HG03045 (cell line): ENCODE data around the gene DCLK1.
"Not testable (repeated sequence)": the region's sequence is repeated elsewhere in the genome, so short reads cannot be mapped to it uniquely, and the experiment has no call there.

Source experiments
- ATAC-seq: cut with Tn5 transposase; IDR thresholded peaks from one replicate; pipeline ENCODE4 v1.9.1; 2021; ENCODE audit warnings: mild to moderate bottlenecking, moderate library complexity; ENCODE audit not compliant: unreplicated experiment

Gene DCLK1

DNA sequence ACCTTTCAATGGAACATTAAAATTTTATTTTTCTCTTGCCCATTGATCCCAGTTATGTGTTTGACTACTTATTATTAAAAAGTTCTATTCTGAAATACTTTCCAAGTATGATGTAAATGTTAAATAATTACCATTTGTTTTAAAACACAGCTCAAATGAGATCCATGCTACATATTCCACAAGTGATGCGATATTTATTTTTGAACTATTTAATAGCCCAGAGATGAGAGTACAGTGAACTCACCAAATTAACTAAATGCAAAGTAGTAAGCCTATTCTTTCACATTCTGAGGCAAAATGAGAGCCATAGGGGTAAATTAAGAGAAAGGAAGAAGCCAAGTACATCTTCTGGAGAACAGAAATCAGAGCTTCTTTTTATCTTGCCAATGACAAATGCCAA lies 1.2 kb upstream of the DCLK1 start:
- ATAC-seq, result no peak

DNA sequence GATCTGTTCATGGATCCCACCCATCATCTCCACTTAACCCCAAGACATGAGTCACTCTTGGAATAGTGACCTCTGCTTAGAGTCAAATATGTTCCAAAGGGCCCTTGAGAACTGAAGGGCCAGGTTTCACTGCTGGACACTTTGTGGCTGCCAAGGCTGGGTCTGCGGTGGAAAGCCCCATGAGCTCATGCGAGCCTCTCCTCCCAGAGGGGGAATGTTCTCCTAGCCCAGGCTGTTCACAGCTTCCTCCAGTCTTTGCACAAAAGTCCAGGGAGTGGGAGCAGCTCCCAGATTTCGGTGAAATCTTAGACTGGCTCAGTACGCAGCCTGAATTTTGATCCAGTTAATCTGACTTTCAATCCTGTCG lies 732 bp upstream of the DCLK1 start:
- ATAC-seq, result no peak

DNA sequence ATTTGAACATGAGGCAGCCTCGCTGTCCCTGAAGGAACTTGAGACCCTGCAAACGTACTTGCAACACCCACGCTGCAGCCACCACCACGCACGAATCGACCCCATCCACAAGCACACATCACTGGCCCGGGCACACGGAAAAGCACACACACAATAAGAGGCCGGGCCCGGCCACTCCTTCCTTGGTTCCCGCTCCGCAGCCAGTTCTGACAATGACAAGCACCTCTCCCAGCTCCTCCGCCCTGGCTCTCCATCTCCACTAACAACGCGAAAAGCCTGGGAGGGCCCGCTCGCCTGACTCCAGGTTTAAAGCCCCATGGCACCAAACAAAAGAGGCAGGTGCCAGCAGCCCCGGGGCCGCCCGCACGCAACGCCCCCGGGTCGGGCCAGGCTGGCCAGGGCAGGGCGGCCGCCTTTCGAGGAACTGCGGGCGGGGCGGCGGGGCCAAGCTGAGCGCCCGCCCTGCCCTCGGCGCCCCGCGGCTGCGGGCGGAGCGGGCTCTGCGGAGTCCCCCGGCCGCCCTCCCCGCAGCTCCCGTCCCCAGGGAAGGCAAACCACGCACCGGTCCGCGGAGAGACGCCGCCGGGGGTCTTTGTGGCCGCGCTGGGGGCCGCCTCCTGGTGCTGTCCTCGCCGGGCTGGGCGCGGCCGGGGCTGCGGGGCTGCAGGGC lies 495 bp downstream of the DCLK1 start:
- no peak for ATAC-seq

DNA sequence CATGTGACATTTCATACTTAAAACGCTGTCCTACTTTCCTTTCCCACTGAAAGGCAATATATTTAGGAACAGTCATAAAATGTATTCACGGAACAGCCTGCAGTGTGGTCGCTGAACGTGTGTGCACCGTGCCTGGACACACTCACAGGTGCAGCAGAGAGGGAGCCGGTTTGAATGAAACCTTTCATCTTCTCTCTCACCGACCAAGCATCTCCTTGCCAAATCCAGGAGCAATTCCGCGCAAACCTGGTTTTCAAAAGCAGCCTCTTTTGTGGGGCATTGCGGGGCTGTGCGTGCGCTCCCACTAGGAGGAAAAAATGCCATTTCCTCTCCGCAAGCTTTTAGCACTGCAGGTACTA lies 1.0 kb downstream of the DCLK1 start:
- ATAC-seq, result no peak

DNA sequence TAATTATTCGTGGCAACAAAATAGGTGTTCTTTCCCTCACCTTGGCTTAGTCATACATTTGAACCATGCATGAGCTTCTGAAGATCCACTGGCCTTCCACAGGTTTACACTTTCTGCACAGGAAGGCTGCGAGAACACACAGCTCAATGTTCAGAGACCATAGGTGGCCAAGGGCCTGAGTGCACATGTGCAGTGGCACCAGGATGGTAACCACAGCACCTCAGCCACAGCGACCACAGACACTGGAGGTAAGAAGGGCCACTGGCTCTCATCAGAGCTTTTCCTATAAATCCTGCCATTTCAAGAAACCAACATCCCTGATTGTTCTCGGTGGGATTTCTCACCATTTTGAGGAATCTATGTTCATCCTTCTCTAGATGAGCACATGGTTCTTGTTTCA lies 1.6 kb downstream of the DCLK1 start:
- no peak for ATAC-seq

DNA sequence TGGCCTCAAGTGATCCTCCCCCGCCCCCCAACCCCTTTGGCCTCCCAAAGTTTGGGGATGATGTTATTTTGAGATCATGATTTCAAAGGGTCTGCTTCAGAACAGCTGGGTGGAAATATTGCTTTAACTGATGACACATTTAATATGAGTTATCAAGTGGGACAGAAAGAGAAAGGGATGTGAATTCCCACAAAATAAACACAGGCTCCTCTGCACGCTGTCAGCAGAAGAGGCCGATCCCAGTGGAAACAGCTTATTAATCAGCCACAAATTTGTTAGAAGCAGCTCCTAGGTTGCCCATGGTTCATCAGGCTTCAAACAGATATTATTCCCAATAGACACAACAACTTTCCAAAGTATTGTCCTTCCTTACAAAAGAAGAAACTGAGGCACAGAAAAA lies 4.7 kb downstream of the DCLK1 start:
- no peak for ATAC-seq

DNA sequence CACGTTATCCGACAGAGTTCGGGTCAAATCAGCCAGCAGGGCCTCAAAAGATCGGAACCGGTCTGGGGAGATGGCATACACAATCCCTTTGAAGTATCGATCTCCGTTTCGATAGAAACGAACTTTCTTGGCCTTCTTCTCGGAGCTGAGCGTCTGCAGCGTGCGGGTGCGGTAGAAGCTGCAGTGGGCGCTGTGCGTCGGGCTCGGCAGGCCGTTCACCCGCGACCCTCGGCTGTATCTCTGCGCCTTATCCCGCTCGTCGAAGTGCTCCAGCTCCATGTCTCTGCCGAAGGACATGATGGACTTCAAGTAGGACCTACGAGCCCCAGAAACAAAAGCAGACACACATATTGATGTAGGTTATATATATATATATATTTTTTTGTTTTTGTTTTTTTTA lies 5.3 kb downstream of the DCLK1 start:
- ATAC-seq, result no peak

DNA sequence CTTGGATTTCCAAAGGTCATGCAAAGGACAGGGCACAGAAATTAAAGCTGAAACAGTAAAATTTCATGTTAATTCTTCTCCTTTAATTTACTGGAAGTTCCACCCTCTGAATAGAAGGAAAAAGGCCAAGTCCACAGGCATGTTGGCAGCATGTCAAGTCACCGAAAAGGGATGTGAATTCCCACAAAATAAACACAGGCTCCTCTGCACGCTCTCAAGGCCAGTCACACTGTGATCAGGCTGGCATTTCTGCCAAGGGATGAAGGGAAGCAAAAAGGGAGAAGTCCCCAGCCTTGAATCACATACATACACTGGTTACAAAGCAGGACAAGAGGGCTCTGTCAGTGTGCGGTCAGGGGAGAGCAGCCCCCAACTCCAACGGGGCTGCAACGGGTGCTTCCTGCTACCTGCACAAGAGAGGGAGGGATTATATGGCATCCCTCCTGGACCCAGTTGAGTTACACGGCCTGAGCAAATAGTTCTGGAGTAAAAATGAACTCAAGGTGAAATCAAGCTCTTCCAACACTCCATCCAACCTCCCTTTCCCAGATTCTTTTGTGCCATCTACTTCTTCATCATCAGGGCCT lies 6.9 kb downstream of the DCLK1 start:
- no peak for ATAC-seq

DNA sequence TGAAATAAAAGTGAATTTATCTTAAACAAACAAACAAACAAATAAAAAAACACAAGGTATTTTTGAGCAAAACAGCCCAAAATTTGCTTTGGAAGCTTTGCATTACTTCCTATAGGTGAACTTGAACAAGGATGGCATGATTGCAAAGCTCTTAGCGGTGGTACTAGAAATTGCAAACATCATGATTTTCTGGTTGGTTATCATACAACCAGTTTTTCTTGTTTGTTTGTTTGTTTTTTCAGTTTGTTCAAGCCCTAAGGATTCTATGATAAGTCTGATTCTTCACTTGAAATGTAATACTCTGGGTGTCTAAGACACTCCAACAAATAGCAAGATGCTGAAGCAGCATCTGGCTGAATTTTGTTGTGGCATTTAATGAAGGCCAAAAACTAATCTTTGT lies 15.9 kb downstream of the DCLK1 start:
- ATAC-seq, result no peak

DNA sequence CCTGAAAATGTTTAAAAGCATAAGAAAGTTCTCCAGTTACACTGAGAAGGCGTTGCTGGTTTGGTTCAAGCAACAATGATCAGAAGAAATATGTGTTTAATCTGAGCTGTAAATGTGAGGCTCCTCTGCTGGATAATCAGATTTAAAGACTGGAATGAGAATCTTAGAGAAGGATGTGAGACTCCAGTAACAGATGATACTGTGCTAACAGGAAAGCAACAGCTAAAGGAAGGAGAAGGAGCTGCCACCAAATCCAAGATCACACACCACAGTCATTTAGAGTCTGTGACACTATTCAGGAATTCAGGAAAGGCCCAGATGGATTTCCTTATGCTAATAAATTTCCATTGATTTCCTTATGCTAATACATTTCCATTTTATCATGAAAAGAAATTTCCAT lies 16.9 kb downstream of the DCLK1 start:
- no peak for ATAC-seq

DNA sequence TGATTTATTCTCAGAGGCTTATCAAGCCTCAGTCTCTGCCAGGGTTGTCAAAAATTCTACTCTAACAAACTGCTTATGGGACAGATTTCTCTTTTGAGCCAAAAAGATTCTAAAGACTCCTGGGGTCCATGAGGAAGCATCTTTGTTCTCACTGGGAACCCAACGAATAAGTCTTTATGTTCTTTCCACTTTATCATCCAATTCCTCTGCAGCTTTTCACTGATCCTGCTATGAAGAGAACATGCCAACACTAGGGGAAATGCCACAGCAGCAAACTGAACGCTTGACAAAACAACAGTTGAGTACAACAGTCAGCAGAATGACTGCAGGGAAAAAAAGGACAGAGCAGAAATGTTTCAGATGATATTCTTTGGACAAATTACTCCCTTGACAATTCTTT lies 22.2 kb downstream of the DCLK1 start:
- no peak for ATAC-seq

DNA sequence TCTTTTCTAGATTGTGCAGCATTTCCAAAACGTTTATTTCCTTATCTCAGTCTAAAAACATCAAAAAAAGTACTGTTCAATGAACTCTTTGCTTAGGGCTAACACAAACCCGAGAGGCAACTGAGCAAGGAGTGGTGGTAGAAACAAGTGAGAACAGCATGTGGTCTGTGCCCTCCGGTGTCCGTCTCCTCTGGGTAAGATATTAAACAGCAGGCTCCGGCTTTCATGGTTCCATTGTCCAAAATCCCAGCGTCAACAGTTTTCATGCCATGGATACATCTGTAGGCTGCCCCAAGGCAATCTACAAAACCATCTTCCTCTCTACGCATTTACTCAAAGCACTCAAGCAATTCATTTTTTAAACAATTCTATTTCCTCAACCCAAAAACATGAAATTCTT lies 22.8 kb downstream of the DCLK1 start:
- ATAC-seq, result no peak

DNA sequence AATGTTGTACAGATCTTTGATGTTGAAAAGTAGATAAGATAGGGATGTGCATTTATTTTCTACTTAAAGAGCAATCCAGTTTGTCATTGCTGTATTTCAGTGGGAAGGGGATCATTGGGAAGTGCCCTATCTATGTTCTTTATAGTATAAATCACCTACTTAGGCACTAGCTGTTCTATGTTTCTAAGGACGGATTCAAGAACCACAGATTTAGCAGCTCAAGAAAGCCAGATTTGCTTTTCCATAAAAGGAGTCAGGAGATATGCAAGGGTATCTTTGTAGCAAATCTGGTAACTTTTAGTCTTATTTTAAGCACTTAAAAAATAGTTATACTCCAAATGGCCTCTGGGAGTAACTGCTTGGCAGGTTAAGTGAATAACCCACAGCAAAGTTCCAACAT lies 23.7 kb downstream of the DCLK1 start:
- ATAC-seq, result no peak

DNA sequence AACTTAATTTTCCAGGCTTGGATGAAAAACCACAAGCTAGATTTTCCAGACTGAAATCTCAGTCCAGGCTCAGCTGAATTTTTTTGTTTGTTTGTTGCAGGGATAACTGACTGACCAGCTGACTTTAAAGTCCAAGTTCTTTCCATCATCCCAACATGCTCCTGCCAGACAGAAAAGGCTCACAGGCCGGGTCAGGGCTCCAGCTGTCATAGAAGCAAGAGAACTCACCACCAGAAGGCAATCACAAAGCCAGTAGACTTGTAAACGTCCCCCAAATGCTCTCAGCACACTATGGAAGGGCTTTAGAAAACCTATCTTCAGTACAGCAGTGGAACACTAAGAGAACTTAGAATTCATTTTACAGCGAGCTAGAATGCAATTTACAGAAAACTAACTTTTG lies 25.5 kb downstream of the DCLK1 start:
- ATAC-seq, result no peak

DNA sequence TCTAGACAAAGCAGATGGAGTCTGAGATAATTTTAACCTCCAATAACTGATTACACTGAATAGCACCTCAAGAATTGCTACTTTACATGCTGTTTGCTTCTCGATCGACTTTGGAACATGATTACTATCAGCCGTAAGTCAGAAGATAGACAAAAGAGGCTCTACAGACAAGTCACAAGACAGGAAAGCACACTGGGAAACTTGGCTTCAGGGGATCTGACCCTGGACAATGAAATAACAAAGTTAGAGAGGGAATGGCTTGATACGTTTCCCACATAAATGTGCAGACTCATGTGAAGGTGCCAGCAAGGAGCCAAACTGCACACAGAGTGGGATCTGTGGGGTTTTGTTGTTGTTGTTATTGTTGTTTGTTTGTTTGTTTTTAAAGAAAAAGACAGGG lies 28.5 kb downstream of the DCLK1 start:
- ATAC-seq, result no peak

DNA sequence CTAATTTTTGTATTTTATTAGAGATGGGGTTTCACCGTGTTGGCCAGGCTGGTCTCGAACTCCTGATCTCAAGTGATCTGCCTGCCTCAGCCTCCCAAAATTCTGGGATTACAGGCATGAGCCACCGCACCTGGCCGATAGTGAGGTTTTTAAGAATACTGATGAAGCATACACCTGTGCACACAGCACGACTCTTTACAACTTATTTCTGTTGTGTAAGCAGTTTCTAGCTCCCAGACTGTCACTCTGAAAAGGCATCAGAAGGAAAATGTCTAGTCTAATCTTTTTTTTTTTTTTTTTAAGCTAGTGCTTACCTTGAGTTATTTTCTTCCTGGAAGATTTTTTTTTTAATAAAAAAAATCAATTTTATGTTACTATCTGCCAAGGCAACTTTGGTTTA lies 29.3 kb downstream of the DCLK1 start:
- ATAC-seq, result not testable (repeated sequence)

DNA sequence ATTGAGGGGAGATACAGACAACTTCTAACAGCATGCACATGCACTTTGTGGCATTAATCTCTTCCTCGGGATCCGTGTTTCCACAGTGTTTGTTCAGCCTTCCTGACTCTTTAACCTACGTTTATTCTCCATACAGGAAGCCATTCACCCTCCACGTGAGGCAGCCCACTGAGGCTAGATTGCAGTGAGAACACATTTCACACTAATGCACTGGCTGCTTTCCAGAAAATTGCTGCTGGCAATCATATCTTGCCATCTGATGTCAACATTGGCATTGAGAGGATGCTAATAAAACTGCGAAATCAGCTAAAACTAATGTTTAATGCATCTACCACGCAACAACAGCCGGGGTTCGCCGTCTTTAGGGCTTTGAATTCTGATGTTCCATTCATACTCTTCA lies 30.0 kb downstream of the DCLK1 start:
- ATAC-seq, result no peak

DNA sequence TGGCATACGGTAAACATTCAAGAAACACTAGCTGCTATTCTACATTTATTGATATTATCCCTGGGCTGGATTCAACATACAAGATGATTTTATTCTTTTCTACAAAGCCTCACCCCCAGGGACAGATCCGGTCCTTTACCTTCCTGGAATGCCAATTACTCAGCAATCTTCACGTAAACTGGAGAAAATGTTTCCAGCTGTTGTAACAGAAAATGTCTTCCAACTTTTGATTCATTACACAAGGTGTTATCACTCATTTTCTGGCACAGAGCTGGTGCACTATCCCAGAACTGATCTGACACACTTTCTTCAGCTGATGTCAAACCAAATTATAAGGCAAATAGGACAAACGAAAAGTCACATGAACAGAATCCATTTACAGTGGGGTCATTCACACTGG lies 33.1 kb downstream of the DCLK1 start:
- no peak for ATAC-seq

DNA sequence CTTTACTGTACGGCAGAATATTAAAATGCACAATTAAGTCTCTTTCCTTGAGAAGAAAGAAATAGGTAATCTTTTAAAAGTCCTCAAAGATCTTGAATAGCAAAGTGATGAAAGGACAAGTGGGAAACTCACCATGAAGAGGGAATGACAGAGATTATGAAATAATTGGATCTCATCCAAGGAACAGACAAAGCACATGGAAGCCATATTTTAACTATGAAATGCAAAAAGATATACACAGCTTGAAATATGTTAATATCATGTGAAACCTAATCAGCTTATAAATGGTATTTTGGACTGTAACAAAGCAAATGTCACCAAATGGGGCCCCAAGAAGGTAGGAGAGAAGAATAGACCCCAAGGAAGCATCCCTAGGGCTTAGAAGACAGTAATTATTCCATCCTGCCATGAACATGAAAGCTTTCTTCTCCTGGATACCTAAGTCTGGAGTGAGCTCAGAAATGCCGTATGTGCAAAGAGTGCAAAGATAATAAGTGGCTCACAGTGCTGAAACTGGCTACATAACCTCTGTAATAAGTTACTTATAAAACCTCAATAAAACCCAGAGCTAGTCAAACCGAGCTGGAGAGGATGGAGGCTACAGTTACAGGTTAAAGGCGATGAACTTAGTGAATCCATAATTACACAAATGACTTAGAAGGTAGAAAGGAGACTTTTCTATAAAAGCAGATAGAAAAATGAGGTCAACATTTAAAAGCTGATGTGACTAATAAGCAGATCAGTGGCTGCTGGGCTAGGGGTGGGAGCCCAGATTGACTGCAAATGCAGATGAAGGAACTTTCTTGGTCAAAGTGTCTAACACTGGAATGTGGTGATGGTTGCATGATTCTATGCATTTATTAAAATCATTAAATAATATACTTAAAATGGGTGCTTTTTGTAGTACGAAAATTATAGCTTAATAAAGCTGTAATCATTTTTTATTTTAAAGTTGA lies 34.4 kb downstream of the DCLK1 start:
- no peak for ATAC-seq

DNA sequence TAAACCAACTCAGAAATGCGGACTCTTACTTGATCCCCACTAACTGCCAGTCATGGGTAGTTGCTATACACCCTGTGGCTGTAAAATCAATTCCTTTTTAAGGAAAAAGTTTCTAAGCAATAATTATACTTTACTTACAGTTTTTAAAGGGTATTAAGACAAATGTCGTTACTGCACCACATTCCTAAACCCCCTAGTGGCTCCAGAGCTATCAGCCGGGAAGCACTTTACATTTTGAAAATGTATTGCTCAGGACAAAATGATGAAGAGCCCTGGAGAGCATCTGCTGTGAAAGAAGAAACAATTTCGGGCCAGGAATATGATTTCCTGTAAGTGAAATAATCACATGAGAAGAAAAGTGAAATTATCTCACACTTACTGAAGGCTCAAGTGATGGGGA lies 36.7 kb downstream of the DCLK1 start:
- no peak for ATAC-seq

DNA sequence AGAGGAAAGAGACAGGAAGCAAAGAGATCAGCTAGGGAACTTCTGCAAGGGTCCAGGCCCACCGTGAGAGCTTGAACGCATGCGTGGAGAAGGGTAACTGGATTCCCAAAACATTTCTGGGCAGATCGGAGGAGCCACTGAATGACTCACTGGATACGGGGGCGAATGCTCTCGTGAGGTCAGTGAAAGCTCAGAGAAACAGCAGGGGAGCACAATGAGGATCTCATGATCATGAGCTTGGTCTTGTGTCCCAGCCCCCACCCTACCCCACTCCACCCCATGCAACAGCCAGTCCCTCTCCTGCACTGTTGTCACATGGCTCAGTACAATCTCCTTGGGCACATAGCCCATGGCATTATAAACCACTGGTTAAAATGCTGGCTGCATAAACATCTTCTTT lies 40.6 kb downstream of the DCLK1 start:
- ATAC-seq, result no peak

DNA sequence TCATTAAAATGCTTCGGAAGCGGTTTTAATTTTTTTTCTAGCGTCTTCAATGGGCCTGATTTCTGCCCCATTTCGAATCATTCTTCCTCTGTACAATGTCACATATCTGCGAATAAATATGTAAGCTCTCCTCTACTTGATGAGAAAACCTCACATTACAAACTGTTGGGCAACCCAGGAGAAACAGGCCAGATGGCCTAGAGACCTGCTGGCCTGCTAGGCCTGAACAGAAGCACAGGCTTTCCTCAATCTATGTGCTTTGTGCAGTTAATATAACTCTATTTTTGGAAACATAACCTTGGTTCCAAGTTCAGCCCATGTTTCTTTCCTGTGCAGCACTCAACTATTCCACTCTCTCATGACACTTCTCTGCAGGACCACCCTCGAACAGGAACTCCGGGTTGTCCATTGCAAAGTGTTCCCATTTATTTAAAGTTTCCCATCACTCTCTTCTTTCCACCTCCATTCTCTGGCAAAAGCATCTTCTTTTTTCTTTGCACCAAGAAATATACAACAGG lies 42.0 kb downstream of the DCLK1 start:
- ATAC-seq, result no peak
